ENCODE data around the gene PPP1R3D.

The PPP1R3D gene

GRCh38 chr20:59984541-59984940 is 44.4 kb upstream of the PPP1R3D start:
- ChIA-PET POLR2A (no interaction called here), CTCF (no interaction called here)
- TF ChIP-seq BHLHE40 (IDR thresholded peaks at IDR 0.05; ENCODE audit: borderline replicate concordance) (no peak), LEF1 (IDR thresholded peaks at IDR 0.05; ENCODE audit: borderline replicate concordance) (no peak)

GRCh38 chr20:59983076-59983475 is 43.0 kb upstream of the PPP1R3D start:
- TF ChIP-seq ZNF384 (IDR thresholded peaks at IDR 0.05) (no peak), LEF1 (IDR thresholded peaks at IDR 0.05; ENCODE audit: borderline replicate concordance) (no peak), ARNT (IDR thresholded peaks at IDR 0.05) (no peak), SUZ12 (IDR thresholded peaks at IDR 0.05) (no peak)
- ChIA-PET POLR2A (no interaction called here), CTCF (no interaction called here)
- DNase-seq (ENCODE audit: extremely low spot score) = no peak

More at GRCh38 chr20:59984541-59984940, 44.4 kb upstream of the PPP1R3D start:
- no peak for DNase-seq (ENCODE audit: extremely low spot score)

- POLR2A ChIA-PET = no interaction called here
- CTCF ChIA-PET = no interaction called here
- DNase-seq (ENCODE audit: extremely low spot score) = no peak
- TF ChIP-seq LEF1 (IDR thresholded peaks at IDR 0.05; ENCODE audit: borderline replicate concordance) (no peak), SP1 (IDR thresholded peaks at IDR 0.05) (no peak), TARDBP (IDR thresholded peaks at IDR 0.05) (no peak), BHLHE40 (IDR thresholded peaks at IDR 0.05; ENCODE audit: borderline replicate concordance) (no peak), L3MBTL2 (conservative IDR thresholded peaks at IDR 0.05) (no peak), ELF4 (IDR thresholded peaks at IDR 0.05) (no peak), CTBP1 (IDR thresholded peaks at IDR 0.05; ENCODE audit: borderline replicate concordance) (no peak), FOXA1 (IDR thresholded peaks at IDR 0.05) (no peak), ARNT (IDR thresholded peaks at IDR 0.05) (no peak), ZNF384 (IDR thresholded peaks at IDR 0.05) (no peak), FOXK2 (IDR thresholded peaks at IDR 0.05) (no peak), FOXM1 (IDR thresholded peaks at IDR 0.05; ENCODE audit: borderline replicate concordance) (no peak), HDGF (IDR thresholded peaks at IDR 0.05; ENCODE audit: borderline replicate concordance) (no peak), NFRKB (IDR thresholded peaks at IDR 0.05) (no peak), PKNOX1 (IDR thresholded peaks at IDR 0.05) (no peak), SUZ12 (IDR thresholded peaks at IDR 0.05) (no peak)
Measured at GRCh38 chr20:59977086-59977485, 37.0 kb upstream of the PPP1R3D start.

- no peak for TF ChIP-seq NFRKB (IDR thresholded peaks at IDR 0.05)
- no peak for TF ChIP-seq HDGF (IDR thresholded peaks at IDR 0.05; ENCODE audit: borderline replicate concordance)
- no peak for TF ChIP-seq FOXK2 (IDR thresholded peaks at IDR 0.05)
- TF ChIP-seq ARNT (IDR thresholded peaks at IDR 0.05) = no peak
- TF ChIP-seq FOXM1 (IDR thresholded peaks at IDR 0.05; ENCODE audit: borderline replicate concordance) = no peak
- no peak for TF ChIP-seq SP1 (IDR thresholded peaks at IDR 0.05)
- no peak for TF ChIP-seq L3MBTL2 (conservative IDR thresholded peaks at IDR 0.05)
- no peak for TF ChIP-seq ELF4 (IDR thresholded peaks at IDR 0.05)
- POLR2A ChIA-PET = no interaction called here
- CTCF ChIA-PET = no interaction called here
- DNase-seq (ENCODE audit: extremely low spot score) = no peak
Measured at GRCh38 chr20:59976156-59976782, 36.2 kb upstream of the PPP1R3D start.

DNA sequence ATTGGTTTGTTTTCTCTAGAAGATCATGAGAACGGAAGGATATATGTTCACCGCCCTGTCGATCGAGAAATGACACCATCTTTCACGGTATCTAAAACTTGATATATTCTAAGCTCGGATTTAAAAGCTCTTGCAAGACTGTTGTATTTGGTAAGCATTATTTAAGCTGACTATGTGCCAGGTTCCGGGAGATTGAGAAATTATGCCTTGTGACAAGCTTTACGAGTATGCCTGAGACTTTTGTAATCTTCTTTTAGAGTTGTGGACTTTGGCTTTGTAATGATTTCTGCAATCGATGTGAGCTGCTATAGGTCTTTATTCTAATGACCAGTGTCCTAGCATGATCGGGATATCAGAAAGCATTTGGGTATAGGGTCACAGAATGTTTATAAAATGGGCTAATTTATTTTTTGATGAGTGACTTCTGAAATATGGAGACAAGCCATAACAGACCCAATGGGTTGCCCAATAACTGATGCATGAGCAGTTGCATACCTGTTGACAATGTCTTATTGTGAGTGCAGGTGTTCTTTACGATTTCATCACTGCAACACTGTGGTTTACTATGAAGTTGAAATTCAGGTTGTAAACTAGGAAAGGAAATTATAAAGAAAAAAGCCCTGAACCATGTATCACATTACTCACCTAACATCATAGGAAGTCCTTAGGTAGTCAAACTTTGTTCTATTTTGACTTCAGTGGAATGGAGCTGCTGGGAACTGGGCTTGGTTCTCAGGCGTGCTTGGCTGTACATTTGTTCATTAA is 32.1 kb upstream of the PPP1R3D start:
- no peak for DNase-seq (ENCODE audit: extremely low spot score)
- POLR2A ChIA-PET = no interaction called here

DNA sequence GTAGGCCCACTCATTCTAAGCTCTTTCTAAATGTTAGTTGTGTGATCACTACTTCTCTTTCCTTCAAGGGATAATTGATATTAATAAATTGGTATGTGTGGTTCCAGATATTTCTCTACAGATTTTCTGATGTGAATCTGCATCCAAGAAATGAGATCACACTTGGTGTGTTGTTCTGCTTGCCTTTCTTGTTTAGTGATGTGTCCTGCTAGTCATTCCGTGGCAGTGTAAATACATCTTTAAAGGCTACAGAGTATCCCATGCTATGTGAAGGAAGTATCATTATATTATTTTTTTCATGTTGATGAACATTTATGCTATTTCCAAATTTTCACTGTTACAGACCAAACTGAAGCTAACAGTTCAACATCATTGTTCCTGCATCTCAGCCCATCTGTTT is 31.3 kb upstream of the PPP1R3D start:
- ChIA-PET CTCF (no interaction called here), POLR2A (no interaction called here)
- DNase-seq (ENCODE audit: extremely low spot score) = no peak
- no peak for TF ChIP-seq SP1 (IDR thresholded peaks at IDR 0.05)
- no peak for TF ChIP-seq LEF1 (IDR thresholded peaks at IDR 0.05; ENCODE audit: borderline replicate concordance)

More for the DNA sequence above, 32.1 kb upstream of the PPP1R3D start:
- TF ChIP-seq NFRKB (IDR thresholded peaks at IDR 0.05) (no peak), CTBP1 (IDR thresholded peaks at IDR 0.05; ENCODE audit: borderline replicate concordance) (no peak), LEF1 (IDR thresholded peaks at IDR 0.05; ENCODE audit: borderline replicate concordance) (no peak), FOXA1 (IDR thresholded peaks at IDR 0.05) (no peak), ELF4 (IDR thresholded peaks at IDR 0.05) (no peak), SP1 (IDR thresholded peaks at IDR 0.05) (no peak), ZNF384 (IDR thresholded peaks at IDR 0.05) (no peak), FOXM1 (IDR thresholded peaks at IDR 0.05; ENCODE audit: borderline replicate concordance) (no peak), L3MBTL2 (conservative IDR thresholded peaks at IDR 0.05) (no peak), PKNOX1 (IDR thresholded peaks at IDR 0.05) (no peak), ARNT (IDR thresholded peaks at IDR 0.05) (no peak), TARDBP (IDR thresholded peaks at IDR 0.05) (no peak), BHLHE40 (IDR thresholded peaks at IDR 0.05; ENCODE audit: borderline replicate concordance) (no peak), SUZ12 (IDR thresholded peaks at IDR 0.05) (no peak), FOXK2 (IDR thresholded peaks at IDR 0.05) (no peak), HDGF (IDR thresholded peaks at IDR 0.05; ENCODE audit: borderline replicate concordance) (no peak)
- CTCF ChIA-PET = no interaction called here

DNA sequence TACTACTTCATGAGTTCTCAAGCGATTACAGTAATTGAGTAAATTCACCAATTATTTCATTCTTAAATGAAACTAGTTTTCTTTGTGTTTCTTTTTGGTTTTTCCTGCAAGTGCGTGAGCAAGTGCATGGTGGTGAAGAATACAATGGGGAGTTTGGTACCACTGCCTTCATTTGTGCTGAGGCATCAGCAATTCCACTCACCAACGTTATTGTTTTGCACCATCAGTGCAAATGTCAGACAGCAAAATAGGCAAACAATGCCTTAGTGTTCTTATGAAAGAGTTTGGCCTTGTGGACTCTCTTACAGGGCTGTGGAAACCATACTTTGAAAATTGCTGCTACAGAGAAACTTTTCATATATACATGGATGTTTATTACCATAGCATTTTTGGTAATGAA is 26.3 kb upstream of the PPP1R3D start:
- POLR2A ChIA-PET = no interaction called here
- no peak for DNase-seq (ENCODE audit: extremely low spot score)

More for the DNA sequence above, 26.3 kb upstream of the PPP1R3D start:
- TF ChIP-seq FOXM1 (IDR thresholded peaks at IDR 0.05; ENCODE audit: borderline replicate concordance) = no peak
- TF ChIP-seq ZNF384 (IDR thresholded peaks at IDR 0.05) = no peak
- TF ChIP-seq HDGF (IDR thresholded peaks at IDR 0.05; ENCODE audit: borderline replicate concordance) = no peak
- CTCF ChIA-PET = no interaction called here
